ENCODE measurements around the gene SPATA1. TPM values are rescaled to one million over a fixed set of nuclear protein-coding genes. Genes with fewer than 3 reads are reported as not detected.

The SPATA1 gene
- total and polyA plus RNA-seq, 2 of the 13 experiments (the other 11 are each of a cell fraction or from before 2014, with no cell fraction given) = 0.70 to 1.4 TPM

- TF ChIP-seq ARID3A (IDR thresholded peaks at IDR 0.05; ENCODE audit: low read depth, low read length) = 0 out of 2 replicates have a peak, but pooled peaks have one; percentile 34
- no peak for TF ChIP-seq ZNF512B (CRISPR knock-in tag; IDR thresholded peaks at IDR 0.05; ENCODE audit: borderline replicate concordance)
- peak; percentile 96 for TF ChIP-seq PPARG (CRISPR knock-in tag; conservative IDR thresholded peaks at IDR 0.05)
- no peak for TF ChIP-seq RNF219 (CRISPR knock-in tag; IDR thresholded peaks at IDR 0.05)
- no peak for TF ChIP-seq ZBTB44 (CRISPR knock-in tag; IDR thresholded peaks at IDR 0.05)
- TF ChIP-seq KDM2A (CRISPR knock-in tag; IDR thresholded peaks at IDR 0.05; ENCODE audit: borderline replicate concordance, low read depth) = peak; percentile 46; the same call in 1 of the 2 replicates
- TF ChIP-seq ZNF232 (CRISPR knock-in tag; IDR thresholded peaks at IDR 0.05; ENCODE audit: borderline replicate concordance) = peak; percentile 28; the same call in 1 of the 2 replicates
- peak; percentile 48; the same call in 1 of the 2 replicates for TF ChIP-seq ZNF362 (CRISPR knock-in tag; IDR thresholded peaks at IDR 0.05; ENCODE audit: borderline replicate concordance)
- no peak for TF ChIP-seq ZNF253 (CRISPR knock-in tag; IDR thresholded peaks at IDR 0.05; ENCODE audit: borderline replicate concordance)
- 0 out of 2 replicates have a peak, but pooled peaks have one; percentile 32 for TF ChIP-seq FOXC1 (CRISPR knock-in tag; IDR thresholded peaks at IDR 0.05; ENCODE audit: borderline replicate concordance)
- no peak for TF ChIP-seq PLRG1 (conservative IDR thresholded peaks at IDR 0.05)
- no peak for TF ChIP-seq ZBTB7A (CRISPR knock-in tag; IDR thresholded peaks at IDR 0.05)
- TF ChIP-seq ZNF552 (CRISPR knock-in tag; IDR thresholded peaks at IDR 0.05; ENCODE audit: borderline replicate concordance) = no peak
- TF ChIP-seq ZNF276 (CRISPR knock-in tag; IDR thresholded peaks at IDR 0.05; ENCODE audit: low read depth) = no peak
- no peak for TF ChIP-seq IKZF4 (CRISPR knock-in tag; IDR thresholded peaks at IDR 0.05; ENCODE audit: borderline replicate concordance, low read depth, not compliant biosample characterization)
These were observed 98.0 kb downstream of the SPATA1 start (continued) for GRCh38 chr1:84603941-84604830.
